Endothelial cell of umbilical vein (primary cell): Measurements from ENCODE around the gene TWIST2. TPM values are rescaled to one million over a fixed set of nuclear protein-coding genes. Genes with fewer than 3 reads are reported as not detected.

Experiments used
- BruUV-seq: library from RNA; stranded (reverse); fragments of 400-500 nt; replicated peaks from 2 replicates; lab custom pipeline; 2021; lab: Mats Ljungman, UMichigan
- CTCF ChIA-PET: fragments of 300-600, 350-600 bp; sonication (Branson Sonifier 250); formaldehyde crosslinking; loops from one replicate; lab custom pipeline; 2021; ENCODE audit warnings: antibody characterized with exemption, inconsistent platforms; lab: Charles Lee
- POLR2A ChIA-PET: fragments of 300-600, 350-600 bp; sonication (Branson Sonifier 250); formaldehyde crosslinking; loops from one replicate; lab custom pipeline; 2021; ENCODE audit warnings: antibody characterized with exemption, inconsistent platforms; lab: Charles Lee
- DNase-seq: peaks from one replicate; pipeline ENCODE4 v3.0.0-alpha.2; 2011; ENCODE audit warnings: low read depth, low spot score
- FAIRE-seq: peaks from 2 replicates; lab custom pipeline; 2011; peaks lifted over from hg19 to GRCh38; lab: Jason Lieb, UNC
- H2AFZ ChIP-seq: 2 replicates; pipeline ENCODE4 v1.6.0; 2012; ENCODE audit warnings: low read depth, low read length, control low read depth, inconsistent platforms
- H3K27ac ChIP-seq: 2 replicates; pipeline ENCODE4 v1.5.1; 2011; ENCODE audit warnings: low read depth, mild to moderate bottlenecking, control low read depth, low read length, moderate library complexity; ENCODE audit not compliant: insufficient read depth
- H3K27me3 ChIP-seq, 2 experiments: 2 replicates each; pipeline versions ENCODE4 v1.6.0 to v1.6.1; 2011; ENCODE audit warnings: low read length in 2 of 2, mixed read lengths in 1 of 2; ENCODE audit not compliant: control insufficient read depth in 2 of 2, insufficient read depth in 2 of 2
- H3K36me3 ChIP-seq, 2 experiments: 2 replicates in 1 of 2; 3 replicates in 1 of 2; pipeline ENCODE4 v1.5.1; 2011; ENCODE audit warnings: low read length in 2 of 2, mild to moderate bottlenecking in 1 of 2, moderate library complexity in 1 of 2; ENCODE audit not compliant: control insufficient read depth in 2 of 2, insufficient read depth in 2 of 2; ENCODE audit errors: extremely low read depth in 1 of 2
- H3K4me1 ChIP-seq: 3 replicates; pipeline ENCODE4 v1.5.1; 2011; ENCODE audit warnings: mild to moderate bottlenecking, low read length; ENCODE audit not compliant: control insufficient read depth, insufficient read depth; ENCODE audit errors: extremely low read depth
- H3K4me2 ChIP-seq: 2 replicates; pipeline ENCODE4 v1.6.1; 2011; ENCODE audit warnings: low read length, control low read depth, mixed read lengths; ENCODE audit not compliant: insufficient read depth
- H3K4me3 ChIP-seq, 3 experiments: fragments of 200-600 bp in 1 of 3; sonication (generic), shearing (Covaris generic) in 1 of 3; replicated peaks in 1 of 3; 2 replicates each; pipeline ENCODE4 v1.5.1; 2011 to 2016; ENCODE audit warnings: control low read depth in 3 of 3, low read length in 3 of 3, mild to moderate bottlenecking in 2 of 3, inconsistent platforms in 1 of 3, low read depth in 1 of 3, moderate library complexity in 1 of 3; ENCODE audit not compliant: insufficient read depth in 1 of 3
- H3K79me2 ChIP-seq: 2 replicates; pipeline ENCODE4 v1.6.0; 2012; ENCODE audit warnings: low read length, inconsistent platforms; ENCODE audit not compliant: control insufficient read depth, insufficient read depth
- H3K9ac ChIP-seq: replicated peaks from 2 replicates; pipeline ENCODE3; 2011; ENCODE audit warnings: low read length, control low read depth; ENCODE audit not compliant: insufficient read depth; ENCODE audit errors: extremely low read depth
- H3K9me1 ChIP-seq: replicated peaks from 3 replicates; pipeline ENCODE4 v1.6.0; 2011; ENCODE audit warnings: mild to moderate bottlenecking, low read length; ENCODE audit not compliant: control insufficient read depth, insufficient read depth; ENCODE audit errors: extremely low read depth
- H3K9me3 ChIP-seq: replicated peaks from 2 replicates; pipeline ENCODE4 v1.5.1; 2012; ENCODE audit warnings: low read length, inconsistent platforms; ENCODE audit not compliant: control insufficient read depth, insufficient read depth
- H4K20me1 ChIP-seq: replicated peaks from 2 replicates; pipeline ENCODE3; 2011; ENCODE audit warnings: mild to moderate bottlenecking, low read length; ENCODE audit not compliant: control insufficient read depth, insufficient read depth; ENCODE audit errors: extremely low read depth
- CTCF ChIP-seq, 2 donors: IDR thresholded peaks; 1 replicate in 1 of 2; 2 replicates in 1 of 2; pipeline ENCODE4 v1.5.1; 2011; ENCODE audit warnings: low read length in 2 of 2, mild to moderate bottlenecking in 2 of 2, moderate library complexity in 2 of 2, control low read depth in 1 of 2, inconsistent platforms in 1 of 2, low read depth in 1 of 2; ENCODE audit not compliant: insufficient read depth in 1 of 2; ENCODE audit errors: extremely low read depth in 1 of 2
- EZH2 ChIP-seq: IDR thresholded peaks from 2 replicates; pipeline ENCODE4 v1.6.1; 2012; ENCODE audit warnings: borderline replicate concordance, low read depth, mild to moderate bottlenecking, moderate library complexity, low read length, inconsistent platforms; ENCODE audit not compliant: severe bottlenecking
- FOS ChIP-seq: IDR thresholded peaks from 2 replicates; pipeline ENCODE4 v1.6.1; 2011; ENCODE audit warnings: mild to moderate bottlenecking, low read length, moderate library complexity, borderline replicate concordance; ENCODE audit not compliant: insufficient read depth
- GATA2 ChIP-seq: IDR thresholded peaks from 2 replicates; pipeline ENCODE4 v1.7.0; 2011; ENCODE audit warnings: low read depth, mild to moderate bottlenecking, moderate library complexity, mixed read lengths, low read length; ENCODE audit not compliant: insufficient read length, insufficient read depth
- JUN ChIP-seq: IDR thresholded peaks from 2 replicates; pipeline ENCODE4 v1.6.1; 2011; ENCODE audit warnings: borderline replicate concordance, low read depth; ENCODE audit not compliant: insufficient read length, insufficient read depth
- MYC ChIP-seq: IDR thresholded peaks from one replicate; pipeline ENCODE4 v1.6.1; 2011; ENCODE audit warnings: mild to moderate bottlenecking, low read depth, low read length
- POLR2A ChIP-seq: IDR thresholded peaks from 2 replicates; pipeline ENCODE4 v1.6.1; 2012; ENCODE audit warnings: low read depth, mild to moderate bottlenecking, control low read depth, low read length
- POLR2AphosphoS5 ChIP-seq: IDR thresholded peaks from 2 replicates; pipeline ENCODE4 v1.6.1; 2012; ENCODE audit warnings: low read depth, mild to moderate bottlenecking, control low read depth, low read length, moderate library complexity; ENCODE audit not compliant: insufficient read depth
- dilution Hi-C: fragments of 300-500 bp; cut with MboI; formaldehyde crosslinking; loops from one replicate; pipeline ENCODE4 v1.15.0; 2019; ENCODE audit warnings: low sequenced_read_pairs; ENCODE audit not compliant: extremely low pct_ligation_motif_present
- intact Hi-C: fragments of 100-400 bp; cut with micrococcal nuclease; formaldehyde crosslinking; loops from one replicate; pipeline ENCODE4 v1.10.0; 2022
- polyA plus RNA-seq, 4 experiments: library from polyadenylated mRNA; depleted of rRNA in 3 of 4; stranded (reverse) in 3 of 4; unstranded in 1 of 4; fragments of >200 nt; gene quantifications; 2 replicates each; pipeline versions ENCODE4 v1.2.1 to v1.2.3, GENCODE V29; 2011 to 2012; ENCODE audit warnings: missing spikeins in 1 of 4
- total RNA-seq: library from RNA; stranded (reverse); gene quantifications from 2 replicates; pipeline ENCODE4 v1.2.3, GENCODE V29; 2021
- TF ChIP-seq, protein P1 (sequence below): IDR thresholded peaks from 2 replicates; pipeline ENCODE4 v1.6.1; 2011; ENCODE audit not compliant: insufficient read depth, insufficient read length

TWIST2 gene
- total and polyA plus RNA-seq, 2 donors (not counting 3 experiments of a cell fraction or from before 2014, with no cell fraction given) = 2.3 to 3.4 TPM

DNA sequence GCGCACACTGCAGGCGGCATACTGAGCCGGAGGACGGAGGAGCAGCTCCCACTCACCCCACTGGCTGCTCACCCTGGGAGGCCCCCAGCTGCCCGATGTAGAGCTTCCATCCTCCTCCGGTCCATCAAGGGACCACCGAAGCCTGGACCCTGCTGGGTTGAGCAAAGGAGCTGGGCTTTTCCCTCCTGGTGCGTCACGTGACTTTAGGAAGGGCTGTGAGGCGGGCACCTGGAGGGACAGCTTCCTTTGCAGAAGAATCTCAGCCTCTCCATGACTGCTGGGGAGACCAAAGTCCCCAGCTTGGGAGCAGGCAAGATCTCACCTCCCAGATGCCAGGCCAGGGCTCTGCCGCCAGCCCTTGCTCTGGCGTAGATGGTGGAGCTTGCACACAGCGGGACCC, 102.7 kb downstream of the TWIST2 start:
- no peaks in the 10 kb centered on the region for H3K27me3 ChIP-seq
- TF ChIP-seq JUN (no peak), CTCF (IDR thresholded peaks at IDR 0.05; ENCODE audit: extremely low read depth in 1 of 2, insufficient read depth in 1 of 2, low read depth in 1 of 2, low read length in 2 of 2) (no peak), MYC (no peak), GATA2 (no peak), FOS (no peak), EZH2 (no peak), POLR2AphosphoS5 (no peak), POLR2A (no peak)
- TF ChIP-seq, protein P1, sequence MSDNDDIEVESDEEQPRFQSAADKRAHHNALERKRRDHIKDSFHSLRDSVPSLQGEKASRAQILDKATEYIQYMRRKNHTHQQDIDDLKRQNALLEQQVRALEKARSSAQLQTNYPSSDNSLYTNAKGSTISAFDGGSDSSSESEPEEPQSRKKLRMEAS = no peak
- no peaks in the 10 kb centered on the region for H3K36me3 ChIP-seq
- no TSS peak for BruUV-seq
- CTCF ChIA-PET = interaction anchor here (1.6 kb wide), 1 partner anchor 9 kb away, joined by 4 read pairs; no protein-coding TSS in a partner anchor
- H3K4me1 ChIP-seq = peaks cover 4% of the 10 kb centered on the region
- H4K20me1 ChIP-seq = no peaks in the 10 kb centered on the region
- dilution Hi-C loops (no loop called here), intact Hi-C loops (no loop called here)
- H3K79me2 ChIP-seq = no peaks in the 10 kb centered on the region
- POLR2A ChIA-PET = no interaction called here
- no peaks in the 10 kb centered on the region for H3K9me1 ChIP-seq
- H3K4me2 ChIP-seq = no peak overlapping the region
- H3K27ac ChIP-seq = no peak overlapping the region
- FAIRE-seq = no peak
- H3K4me3 ChIP-seq = no peak overlapping the region
- no peaks in the 10 kb centered on the region for H3K9me3 ChIP-seq
- no peak for DNase-seq
- H3K9ac ChIP-seq = no peak overlapping the region
- H2AFZ ChIP-seq = no peak overlapping the region
